ENCODE measurements around the gene GCSAM. TPM values are rescaled to one million over a fixed set of nuclear protein-coding genes. Genes with fewer than 3 reads are reported as not detected.

The GCSAM gene
- total RNA-seq, 1 experiment from 2014 or later, result not detected

GRCh38 chr3:112132088-112132487 lies 960 bp downstream of the GCSAM start:
- no peak for DNase-seq
- H3K27ac Mint-ChIP-seq (ENCODE audit: unreplicated experiment), result no peak overlapping the region
- Histone ChIP-seq H3K36me3 (ENCODE audit: control insufficient read depth, insufficient read depth, low read length) (0 out of 2 replicates have a peak, but pooled peaks cover 2% of the 10 kb centered on the region), H3K27me3 (replicated peaks; ENCODE audit: control insufficient read depth, insufficient read depth, low read length) (no peaks in the 10 kb centered on the region), H3K4me3 (ENCODE audit: low read depth, low read length) (no peak overlapping the region), H3K9me3 (no peaks in the 10 kb centered on the region), H3K4me1 (peaks cover 32% of the 10 kb centered on the region)
- ChIA-PET POLR2A (no interaction called here), CTCF (no interaction called here)
- no TSS peak for BruUV-seq (replicated peaks)
- peaks cover 19% of the 10 kb centered on the region for H3K36me3 Mint-ChIP-seq (ENCODE audit: insufficient read depth, unreplicated experiment)
- peaks cover 10% of the 10 kb centered on the region for H3K4me1 Mint-ChIP-seq (ENCODE audit: low read depth, unreplicated experiment)
- no peak overlapping the region for H3K4me3 Mint-ChIP-seq (ENCODE audit: unreplicated experiment)
- intact Hi-C loops (cut with micrococcal nuclease; ENCODE audit: unreplicated experiment), result no loop called here
- H3K9me3 Mint-ChIP-seq (ENCODE audit: unreplicated experiment), result no peaks in the 10 kb centered on the region
- TF ChIP-seq CTCF (IDR thresholded peaks at IDR 0.05; ENCODE audit: insufficient read depth in 1 of 2, low read depth in 1 of 2, low read length in 1 of 2, severe bottlenecking in 1 of 2, unreplicated experiment in 1 of 2), result no peak
- no peaks in the 10 kb centered on the region for H3K27me3 Mint-ChIP-seq (ENCODE audit: insufficient read depth, unreplicated experiment)

GRCh38 chr3:112131111-112131510 lies 1.9 kb downstream of the GCSAM start:
- Mint-ChIP-seq H3K9me3 (ENCODE audit: unreplicated experiment) (no peaks in the 10 kb centered on the region), H3K4me3 (ENCODE audit: unreplicated experiment) (no peak overlapping the region), H3K27ac (ENCODE audit: unreplicated experiment) (no peak overlapping the region), H3K27me3 (ENCODE audit: insufficient read depth, unreplicated experiment) (no peaks in the 10 kb centered on the region), H3K36me3 (ENCODE audit: insufficient read depth, unreplicated experiment) (peaks cover 26% of the 10 kb centered on the region), H3K4me1 (ENCODE audit: low read depth, unreplicated experiment) (peaks cover 18% of the 10 kb centered on the region)
- ChIA-PET POLR2A (no interaction called here), CTCF (no interaction called here)
- Histone ChIP-seq H3K4me3 (ENCODE audit: low read depth, low read length) (no peak overlapping the region), H3K36me3 (ENCODE audit: control insufficient read depth, insufficient read depth, low read length) (0 out of 2 replicates have a peak, but pooled peaks cover 2% of the 10 kb centered on the region), H3K27me3 (replicated peaks; ENCODE audit: control insufficient read depth, insufficient read depth, low read length) (no peaks in the 10 kb centered on the region), H3K9me3 (no peaks in the 10 kb centered on the region), H3K4me1 (peaks cover 38% of the 10 kb centered on the region)
- no TSS peak for BruUV-seq (replicated peaks)
- no peak for DNase-seq
- intact Hi-C loops (cut with micrococcal nuclease; ENCODE audit: unreplicated experiment), result no loop called here
- no peak for TF ChIP-seq CTCF (IDR thresholded peaks at IDR 0.05; ENCODE audit: insufficient read depth in 1 of 2, low read depth in 1 of 2, low read length in 1 of 2, severe bottlenecking in 1 of 2, unreplicated experiment in 1 of 2)

GRCh38 chr3:112130638-112130993 lies 2.4 kb downstream of the GCSAM start:
- BruUV-seq (replicated peaks), result no TSS peak
- no peaks in the 10 kb centered on the region for H3K9me3 ChIP-seq
- H3K36me3 ChIP-seq (ENCODE audit: control insufficient read depth, insufficient read depth, low read length), result 0 out of 2 replicates have a peak, but pooled peaks cover 2% of the 10 kb centered on the region
- POLR2A ChIA-PET, result no interaction called here
- Mint-ChIP-seq H3K9me3 (ENCODE audit: unreplicated experiment) (no peaks in the 10 kb centered on the region), H3K27me3 (ENCODE audit: insufficient read depth, unreplicated experiment) (no peaks in the 10 kb centered on the region), H3K27ac (ENCODE audit: unreplicated experiment) (peak overlapping the region; percentile 72), H3K4me1 (ENCODE audit: low read depth, unreplicated experiment) (peaks cover 20% of the 10 kb centered on the region), H3K4me3 (ENCODE audit: unreplicated experiment) (no peak overlapping the region), H3K36me3 (ENCODE audit: insufficient read depth, unreplicated experiment) (peaks cover 27% of the 10 kb centered on the region)
- H3K4me3 ChIP-seq (ENCODE audit: low read depth, low read length), result no peak overlapping the region
- peaks cover 42% of the 10 kb centered on the region for H3K4me1 ChIP-seq
- intact Hi-C loops (cut with micrococcal nuclease; ENCODE audit: unreplicated experiment), result no loop called here
- no peaks in the 10 kb centered on the region for H3K27me3 ChIP-seq (replicated peaks; ENCODE audit: control insufficient read depth, insufficient read depth, low read length)
- no peak for DNase-seq
- CTCF ChIA-PET, result no interaction called here
- no peak for TF ChIP-seq CTCF (IDR thresholded peaks at IDR 0.05; ENCODE audit: insufficient read depth in 1 of 2, low read depth in 1 of 2, low read length in 1 of 2, severe bottlenecking in 1 of 2, unreplicated experiment in 1 of 2)

All from Caco-2 (cell line).